WTC11 (cell line): Measurements from ENCODE around the gene ITGB4. TPM values are rescaled to one million over a fixed set of nuclear protein-coding genes. Genes with fewer than 3 reads are reported as not detected.
A peak's percentile ranks its signal among the peaks of the same experiment; 100 is the strongest.

Experiments
- ATAC-seq: fragments of 200-7000 bp; cut with Tn5 transposase; 2 replicates; pipeline ENCODE4 v1.10.0; 2021; ENCODE audit warnings: mild to moderate bottlenecking, moderate library complexity
- CTCF ChIA-PET: fragments of 300-600 bp; sonication (Branson Sonifier 250); formaldehyde crosslinking; loops from one replicate; lab custom pipeline; 2021; ENCODE audit warnings: antibody characterized with exemption; lab: Charles Lee
- POLR2A ChIA-PET: fragments of 350-600 bp; sonication (Branson Sonifier 250); formaldehyde crosslinking; loops from one replicate; lab custom pipeline; 2021; ENCODE audit warnings: antibody characterized with exemption; lab: Charles Lee
- DNase-seq: peaks from one replicate; pipeline ENCODE4 v3.0.0; 2021; ENCODE audit warnings: low spot score
- H3K27ac Mint-ChIP-seq: 2 replicates; pipeline ENCODE4 v1.8.0; 2021; ENCODE audit warnings: mixed read lengths
- H3K27me3 Mint-ChIP-seq: 2 replicates; pipeline ENCODE4 v1.8.0; 2021; ENCODE audit warnings: low read depth, mild to moderate bottlenecking, moderate library complexity, mixed read lengths
- H3K36me3 Mint-ChIP-seq: 2 replicates; pipeline ENCODE4 v1.8.0; 2021; ENCODE audit warnings: mixed read lengths
- H3K4me1 Mint-ChIP-seq: 2 replicates; pipeline ENCODE4 v1.8.0; 2022; ENCODE audit warnings: mixed read lengths
- H3K4me3 Mint-ChIP-seq: 2 replicates; pipeline ENCODE4 v1.8.0; 2021; ENCODE audit warnings: mild to moderate bottlenecking, moderate library complexity, mixed read lengths
- H3K9me3 Mint-ChIP-seq: 2 replicates; pipeline ENCODE4 v1.8.0; 2021; ENCODE audit warnings: mixed read lengths
- ATF1 ChIP-seq: sonication (generic); formaldehyde crosslinking; IDR thresholded peaks from 2 replicates; pipeline ENCODE4 v1.8.1; 2023; ENCODE audit warnings: mild to moderate bottlenecking, moderate library complexity, missing genetic modification reagents
- ETV6 ChIP-seq: sonication (generic); formaldehyde crosslinking; IDR thresholded peaks from 2 replicates; pipeline ENCODE4 v1.8.1; 2022; ENCODE audit warnings: mild to moderate bottlenecking, missing genetic modification reagents
- GABPB1 ChIP-seq: sonication (generic); formaldehyde crosslinking; IDR thresholded peaks from 2 replicates; pipeline ENCODE4 v1.8.1; 2023; ENCODE audit warnings: mild to moderate bottlenecking, missing genetic modification reagents
- GTF2I ChIP-seq: fragments of 250-450 bp; sonication (Bioruptor Pico); conservative IDR thresholded peaks from 2 replicates; pipeline ENCODE4 v1.4.0; 2021; ENCODE audit warnings: mild to moderate bottlenecking
- MYBL2 ChIP-seq: sonication (generic); formaldehyde crosslinking; IDR thresholded peaks from 2 replicates; pipeline ENCODE4 v1.8.1; 2023; ENCODE audit warnings: mild to moderate bottlenecking, moderate library complexity, missing genetic modification reagents
- RORB ChIP-seq: fragments of 250-450 bp; sonication (Bioruptor Pico); IDR thresholded peaks from 2 replicates; pipeline ENCODE4 v1.9.0; 2021; ENCODE audit warnings: mild to moderate bottlenecking
- SOX15 ChIP-seq: fragments of 250-450 bp; sonication (Bioruptor Pico); IDR thresholded peaks from 2 replicates; pipeline ENCODE4 v1.9.0; 2021; ENCODE audit warnings: mild to moderate bottlenecking
- SP1 ChIP-seq: sonication (generic); formaldehyde crosslinking; conservative IDR thresholded peaks from 2 replicates; pipeline ENCODE4 v1.8.1; 2022; ENCODE audit warnings: missing genetic modification reagents
- TEAD4 ChIP-seq: sonication (generic); formaldehyde crosslinking; IDR thresholded peaks from 2 replicates; pipeline ENCODE4 v1.8.0; 2022; ENCODE audit warnings: mild to moderate bottlenecking, missing genetic modification reagents
- TP53 ChIP-seq: sonication (generic); formaldehyde crosslinking; IDR thresholded peaks from 2 replicates; pipeline ENCODE4 v1.8.1; 2023; ENCODE audit warnings: mild to moderate bottlenecking, missing genetic modification reagents
- ZBTB21 ChIP-seq: sonication (generic); formaldehyde crosslinking; IDR thresholded peaks from 2 replicates; pipeline ENCODE4 v1.8.1; 2023; ENCODE audit warnings: mild to moderate bottlenecking, missing genetic modification reagents, borderline replicate concordance
- ZNF416 ChIP-seq: fragments of 250-450 bp; sonication (Bioruptor Pico); IDR thresholded peaks from 2 replicates; pipeline ENCODE4 v1.9.0; 2021; ENCODE audit warnings: mild to moderate bottlenecking, inconsistent platforms
- total RNA-seq: library from RNA; stranded (reverse); gene quantifications from 3 replicates; pipeline ENCODE4 v1.2.3, GENCODE V29; 2021
- TF ChIP-seq, protein P1 (sequence below): sonication (generic); formaldehyde crosslinking; IDR thresholded peaks from 2 replicates; pipeline ENCODE4 v1.8.1; 2022; ENCODE audit warnings: mild to moderate bottlenecking, moderate library complexity, missing genetic modification reagents
- TF ChIP-seq, protein P2 (sequence below): sonication (generic); formaldehyde crosslinking; IDR thresholded peaks from 2 replicates; pipeline ENCODE4 v1.8.0; 2022; ENCODE audit warnings: mild to moderate bottlenecking, missing genetic modification reagents
- TF ChIP-seq, protein P3 (sequence below): sonication (generic); formaldehyde crosslinking; IDR thresholded peaks from 2 replicates; pipeline ENCODE4 v1.8.1; 2022; ENCODE audit warnings: low read depth, missing genetic modification reagents, borderline replicate concordance
- TF ChIP-seq, protein P4 (sequence below): sonication (generic); formaldehyde crosslinking; conservative IDR thresholded peaks from 2 replicates; pipeline ENCODE4 v1.8.1; 2023; ENCODE audit warnings: mild to moderate bottlenecking, low read depth, missing genetic modification reagents, moderate library complexity
- TF ChIP-seq, protein P5 (sequence below): sonication (generic); formaldehyde crosslinking; IDR thresholded peaks from 2 replicates; pipeline ENCODE4 v1.8.1; 2023; ENCODE audit warnings: mild to moderate bottlenecking, missing genetic modification reagents
- TF ChIP-seq, protein P6 (sequence below): sonication (generic); formaldehyde crosslinking; IDR thresholded peaks from 2 replicates; pipeline ENCODE4 v1.8.0; 2022; ENCODE audit warnings: mild to moderate bottlenecking, missing genetic modification reagents

The ITGB4 gene
- total RNA-seq, 1 experiment from 2014 or later = 9.5 TPM

DNA sequence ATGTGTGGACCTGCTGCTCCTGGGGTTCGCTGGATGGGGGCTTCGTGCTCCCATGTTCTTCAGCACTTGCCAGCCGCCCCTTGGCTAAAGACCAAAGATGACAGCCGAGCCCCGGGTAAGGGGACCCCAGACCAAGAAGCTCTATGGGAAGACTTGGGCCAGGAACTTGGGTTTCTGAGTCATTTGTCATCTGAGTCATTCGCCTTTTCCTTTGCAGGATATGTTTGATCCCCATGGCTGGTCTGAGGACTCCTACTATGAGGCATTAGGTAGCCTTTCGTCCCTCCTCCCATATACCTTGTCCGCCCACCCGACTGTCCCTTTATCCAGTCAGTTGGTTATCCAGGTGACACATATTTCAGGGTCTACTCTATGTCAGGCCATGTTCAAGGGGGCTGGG, 17.7 kb upstream of the ITGB4 start (continued):
- TF ChIP-seq, protein P1, sequence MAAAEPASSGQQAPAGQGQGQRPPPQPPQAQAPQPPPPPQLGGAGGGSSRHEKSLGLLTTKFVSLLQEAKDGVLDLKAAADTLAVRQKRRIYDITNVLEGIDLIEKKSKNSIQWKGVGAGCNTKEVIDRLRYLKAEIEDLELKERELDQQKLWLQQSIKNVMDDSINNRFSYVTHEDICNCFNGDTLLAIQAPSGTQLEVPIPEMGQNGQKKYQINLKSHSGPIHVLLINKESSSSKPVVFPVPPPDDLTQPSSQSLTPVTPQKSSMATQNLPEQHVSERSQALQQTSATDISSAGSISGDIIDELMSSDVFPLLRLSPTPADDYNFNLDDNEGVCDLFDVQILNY (CRISPR knock-in tag) = no peak

DNA sequence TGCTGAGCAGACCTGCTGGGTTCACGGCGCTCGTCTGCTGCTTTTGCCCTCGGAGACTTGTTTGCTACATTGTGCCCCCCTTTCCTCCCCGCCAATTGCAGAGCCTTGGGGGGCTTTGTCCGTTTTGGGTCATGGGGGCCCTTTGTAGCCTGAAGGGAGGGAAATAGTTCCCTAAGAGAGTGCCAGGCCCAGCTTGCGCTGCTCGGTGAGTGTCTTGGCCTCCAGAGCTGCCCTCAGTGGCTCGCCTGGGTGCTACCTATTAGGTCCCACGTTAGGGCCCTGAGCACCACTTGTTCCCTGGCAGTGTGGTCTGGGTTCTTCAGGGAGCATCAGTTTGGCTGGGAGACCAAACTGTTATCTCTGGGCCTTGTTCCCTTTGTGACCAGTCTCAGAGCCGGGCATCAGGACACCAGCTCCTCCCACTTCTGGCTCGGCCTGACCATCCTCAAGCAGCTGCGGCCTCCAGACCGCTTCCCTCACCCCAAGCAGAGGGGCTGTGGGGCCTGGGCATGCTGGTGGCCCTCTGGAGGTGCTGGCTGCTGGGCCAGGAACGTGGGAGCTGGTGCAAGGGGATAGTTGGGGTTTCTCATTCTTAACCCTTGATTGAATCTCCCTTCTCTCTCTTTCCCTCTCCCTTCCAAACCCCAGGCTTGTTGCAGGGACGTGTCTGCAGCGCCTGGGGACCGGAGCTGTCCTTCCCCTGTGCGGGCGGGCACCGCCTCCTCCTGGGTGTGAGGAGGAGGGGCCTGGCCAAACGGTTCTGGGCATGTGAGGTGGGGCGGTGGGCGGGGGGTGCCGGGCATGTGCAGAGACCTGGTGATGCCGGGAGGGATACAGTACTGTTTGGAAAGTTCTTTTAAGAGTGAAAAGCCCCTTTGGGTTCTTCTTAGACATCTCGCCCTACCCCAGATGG, 16.0 kb upstream of the ITGB4 start:
- ATAC-seq (no peak; the same call in 1 of the 2 replicates), DNase-seq (no peak)
- no peaks in the 10 kb centered on the region for H3K9me3 Mint-ChIP-seq
- TF ChIP-seq GABPB1 (CRISPR knock-in tag) (no peak), TEAD4 (CRISPR knock-in tag) (no peak), ZNF416 (CRISPR knock-in tag) (no peak)
- TF ChIP-seq, protein P2, sequence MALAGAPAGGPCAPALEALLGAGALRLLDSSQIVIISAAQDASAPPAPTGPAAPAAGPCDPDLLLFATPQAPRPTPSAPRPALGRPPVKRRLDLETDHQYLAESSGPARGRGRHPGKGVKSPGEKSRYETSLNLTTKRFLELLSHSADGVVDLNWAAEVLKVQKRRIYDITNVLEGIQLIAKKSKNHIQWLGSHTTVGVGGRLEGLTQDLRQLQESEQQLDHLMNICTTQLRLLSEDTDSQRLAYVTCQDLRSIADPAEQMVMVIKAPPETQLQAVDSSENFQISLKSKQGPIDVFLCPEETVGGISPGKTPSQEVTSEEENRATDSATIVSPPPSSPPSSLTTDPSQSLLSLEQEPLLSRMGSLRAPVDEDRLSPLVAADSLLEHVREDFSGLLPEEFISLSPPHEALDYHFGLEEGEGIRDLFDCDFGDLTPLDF (CRISPR knock-in tag) = no peak
- no peaks in the 10 kb centered on the region for H3K4me1 Mint-ChIP-seq
- H3K27me3 Mint-ChIP-seq = no peaks in the 10 kb centered on the region; the same call in 1 of the 2 replicates
- peaks cover 46% of the 10 kb centered on the region for H3K36me3 Mint-ChIP-seq
- H3K4me3 Mint-ChIP-seq = no peak overlapping the region
- CTCF ChIA-PET = interaction anchor here (0.9 to 1.9 kb wide), 3 partner anchors 43 to 104 kb away, joined by 3 to 12 read pairs (median 3); no protein-coding TSS in a partner anchor
- no peak overlapping the region for H3K27ac Mint-ChIP-seq
- POLR2A ChIA-PET = no interaction called here

DNA sequence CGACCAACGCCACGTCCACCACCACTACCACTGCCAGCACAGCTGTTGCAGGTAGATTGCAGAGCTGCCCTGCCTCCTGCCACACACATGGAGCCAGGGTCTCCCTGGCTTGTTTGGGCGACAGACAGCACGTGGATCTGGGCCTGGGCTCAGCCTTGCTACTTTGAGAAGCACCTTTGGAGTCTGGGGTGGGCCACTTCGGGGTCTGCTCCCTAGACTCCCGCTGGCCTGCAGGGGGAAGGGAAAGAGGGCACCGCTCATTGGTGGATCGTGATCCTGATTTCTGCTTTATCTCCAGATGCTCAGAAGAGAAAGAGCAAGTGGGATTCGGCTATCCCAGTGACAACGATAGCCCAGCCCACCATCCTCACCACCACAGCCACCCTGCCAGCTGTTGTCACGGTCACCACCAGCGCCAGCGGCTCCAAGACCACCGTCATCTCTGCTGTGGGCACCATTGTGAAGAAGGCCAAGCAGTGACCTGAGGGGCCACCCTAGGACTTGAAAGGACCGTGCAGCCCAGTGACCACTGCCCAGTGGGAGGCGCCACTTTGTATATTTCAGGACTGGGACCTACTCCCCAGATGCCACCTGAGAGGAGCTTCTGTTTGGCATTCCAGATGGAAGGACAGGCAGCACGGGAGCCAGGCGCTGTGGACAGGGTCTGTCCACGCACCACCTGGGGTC, 15.1 kb upstream of the ITGB4 start:
- ATAC-seq = no peak
- Mint-ChIP-seq H3K4me1 (no peaks in the 10 kb centered on the region), H3K36me3 (peaks cover 36% of the 10 kb centered on the region)
- TF ChIP-seq, protein P3, sequence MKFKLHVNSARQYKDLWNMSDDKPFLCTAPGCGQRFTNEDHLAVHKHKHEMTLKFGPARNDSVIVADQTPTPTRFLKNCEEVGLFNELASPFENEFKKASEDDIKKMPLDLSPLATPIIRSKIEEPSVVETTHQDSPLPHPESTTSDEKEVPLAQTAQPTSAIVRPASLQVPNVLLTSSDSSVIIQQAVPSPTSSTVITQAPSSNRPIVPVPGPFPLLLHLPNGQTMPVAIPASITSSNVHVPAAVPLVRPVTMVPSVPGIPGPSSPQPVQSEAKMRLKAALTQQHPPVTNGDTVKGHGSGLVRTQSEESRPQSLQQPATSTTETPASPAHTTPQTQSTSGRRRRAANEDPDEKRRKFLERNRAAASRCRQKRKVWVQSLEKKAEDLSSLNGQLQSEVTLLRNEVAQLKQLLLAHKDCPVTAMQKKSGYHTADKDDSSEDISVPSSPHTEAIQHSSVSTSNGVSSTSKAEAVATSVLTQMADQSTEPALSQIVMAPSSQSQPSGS (CRISPR knock-in tag) = no peak
- TF ChIP-seq ATF1 (CRISPR knock-in tag) = no peak
- TF ChIP-seq SP1 (CRISPR knock-in tag) = no peak
- no peak for TF ChIP-seq RORB (CRISPR knock-in tag)
- TF ChIP-seq ETV6 = no peak
- TF ChIP-seq, protein P4, sequence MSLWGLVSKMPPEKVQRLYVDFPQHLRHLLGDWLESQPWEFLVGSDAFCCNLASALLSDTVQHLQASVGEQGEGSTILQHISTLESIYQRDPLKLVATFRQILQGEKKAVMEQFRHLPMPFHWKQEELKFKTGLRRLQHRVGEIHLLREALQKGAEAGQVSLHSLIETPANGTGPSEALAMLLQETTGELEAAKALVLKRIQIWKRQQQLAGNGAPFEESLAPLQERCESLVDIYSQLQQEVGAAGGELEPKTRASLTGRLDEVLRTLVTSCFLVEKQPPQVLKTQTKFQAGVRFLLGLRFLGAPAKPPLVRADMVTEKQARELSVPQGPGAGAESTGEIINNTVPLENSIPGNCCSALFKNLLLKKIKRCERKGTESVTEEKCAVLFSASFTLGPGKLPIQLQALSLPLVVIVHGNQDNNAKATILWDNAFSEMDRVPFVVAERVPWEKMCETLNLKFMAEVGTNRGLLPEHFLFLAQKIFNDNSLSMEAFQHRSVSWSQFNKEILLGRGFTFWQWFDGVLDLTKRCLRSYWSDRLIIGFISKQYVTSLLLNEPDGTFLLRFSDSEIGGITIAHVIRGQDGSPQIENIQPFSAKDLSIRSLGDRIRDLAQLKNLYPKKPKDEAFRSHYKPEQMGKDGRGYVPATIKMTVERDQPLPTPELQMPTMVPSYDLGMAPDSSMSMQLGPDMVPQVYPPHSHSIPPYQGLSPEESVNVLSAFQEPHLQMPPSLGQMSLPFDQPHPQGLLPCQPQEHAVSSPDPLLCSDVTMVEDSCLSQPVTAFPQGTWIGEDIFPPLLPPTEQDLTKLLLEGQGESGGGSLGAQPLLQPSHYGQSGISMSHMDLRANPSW = no peak
- TF ChIP-seq, all 79 proteins: peak for 0
- no peaks in the 10 kb centered on the region for H3K27me3 Mint-ChIP-seq
- DNase-seq = no peak
- no peaks in the 10 kb centered on the region for H3K9me3 Mint-ChIP-seq
- ChIA-PET POLR2A (no interaction called here), CTCF (interaction anchor here (0.8 to 1.9 kb wide), 6 partner anchors 15 to 105 kb away, joined by 3 to 12 read pairs (median 3); partner anchors contain the start of genes ITGB4 and SMIM5)
- no peak overlapping the region for H3K4me3 Mint-ChIP-seq
- H3K27ac Mint-ChIP-seq = no peak overlapping the region

DNA sequence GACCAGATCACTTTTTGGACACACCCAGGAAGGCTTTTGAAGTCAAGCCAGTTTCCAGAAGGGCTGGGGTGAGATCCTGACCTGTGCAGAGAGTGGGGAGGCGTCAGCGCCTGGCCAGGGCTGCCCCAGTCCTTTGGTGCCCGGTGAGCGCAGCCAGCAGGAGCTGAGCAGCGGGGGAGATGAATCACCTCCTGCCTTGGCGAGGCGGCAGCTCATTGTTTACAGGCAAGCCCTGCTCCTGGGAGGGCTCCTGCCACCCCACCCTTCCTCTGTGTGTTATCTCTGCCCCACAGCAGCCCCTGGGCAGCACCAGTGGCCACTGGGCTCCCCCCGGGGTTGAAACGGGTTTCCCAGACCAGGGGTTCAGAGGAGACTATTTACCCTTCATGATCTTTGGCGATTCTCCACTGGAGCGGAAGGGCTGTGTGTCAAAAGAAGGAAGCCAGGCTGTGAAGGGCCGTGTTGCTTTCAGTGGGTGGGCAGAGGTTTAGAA, 14.1 kb upstream of the ITGB4 start:
- no peak overlapping the region for H3K4me3 Mint-ChIP-seq
- CTCF ChIA-PET = interaction anchor here (0.8 to 1.9 kb wide), 6 partner anchors 14 to 106 kb away, joined by 3 to 12 read pairs (median 3); partner anchors contain the start of genes ITGB4 and SMIM5
- no peaks in the 10 kb centered on the region for H3K27me3 Mint-ChIP-seq
- ATAC-seq = no peak
- no peak for DNase-seq
- peak overlapping the region; percentile 11; the same call in 1 of the 2 replicates for H3K27ac Mint-ChIP-seq
- POLR2A ChIA-PET = no interaction called here
- no peaks in the 10 kb centered on the region for H3K4me1 Mint-ChIP-seq
- peaks cover 27% of the 10 kb centered on the region for H3K36me3 Mint-ChIP-seq
- H3K9me3 Mint-ChIP-seq = no peaks in the 10 kb centered on the region
- TF ChIP-seq GTF2I (CRISPR knock-in tag) (no peak), MYBL2 (CRISPR knock-in tag) (no peak), TP53 (CRISPR knock-in tag) (no peak), ZBTB21 (CRISPR knock-in tag) (no peak), SOX15 (no peak)
- TF ChIP-seq, protein P5, sequence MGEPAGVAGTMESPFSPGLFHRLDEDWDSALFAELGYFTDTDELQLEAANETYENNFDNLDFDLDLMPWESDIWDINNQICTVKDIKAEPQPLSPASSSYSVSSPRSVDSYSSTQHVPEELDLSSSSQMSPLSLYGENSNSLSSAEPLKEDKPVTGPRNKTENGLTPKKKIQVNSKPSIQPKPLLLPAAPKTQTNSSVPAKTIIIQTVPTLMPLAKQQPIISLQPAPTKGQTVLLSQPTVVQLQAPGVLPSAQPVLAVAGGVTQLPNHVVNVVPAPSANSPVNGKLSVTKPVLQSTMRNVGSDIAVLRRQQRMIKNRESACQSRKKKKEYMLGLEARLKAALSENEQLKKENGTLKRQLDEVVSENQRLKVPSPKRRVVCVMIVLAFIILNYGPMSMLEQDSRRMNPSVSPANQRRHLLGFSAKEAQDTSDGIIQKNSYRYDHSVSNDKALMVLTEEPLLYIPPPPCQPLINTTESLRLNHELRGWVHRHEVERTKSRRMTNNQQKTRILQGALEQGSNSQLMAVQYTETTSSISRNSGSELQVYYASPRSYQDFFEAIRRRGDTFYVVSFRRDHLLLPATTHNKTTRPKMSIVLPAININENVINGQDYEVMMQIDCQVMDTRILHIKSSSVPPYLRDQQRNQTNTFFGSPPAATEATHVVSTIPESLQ (CRISPR knock-in tag) = no peak
- TF ChIP-seq, protein P6, sequence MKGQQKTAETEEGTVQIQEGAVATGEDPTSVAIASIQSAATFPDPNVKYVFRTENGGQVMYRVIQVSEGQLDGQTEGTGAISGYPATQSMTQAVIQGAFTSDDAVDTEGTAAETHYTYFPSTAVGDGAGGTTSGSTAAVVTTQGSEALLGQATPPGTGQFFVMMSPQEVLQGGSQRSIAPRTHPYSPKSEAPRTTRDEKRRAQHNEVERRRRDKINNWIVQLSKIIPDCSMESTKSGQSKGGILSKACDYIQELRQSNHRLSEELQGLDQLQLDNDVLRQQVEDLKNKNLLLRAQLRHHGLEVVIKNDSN = no peak
